ENCODE results near the gene KIF16B. TPM values are rescaled to one million over a fixed set of nuclear protein-coding genes. Genes with fewer than 3 reads are reported as not detected.

The KIF16B gene
- total and polyA plus RNA-seq, 2 of the 8 experiments (the other 6 are each of a cell fraction or from before 2014, with no cell fraction given) = 3.0 to 9.2 TPM

DNA sequence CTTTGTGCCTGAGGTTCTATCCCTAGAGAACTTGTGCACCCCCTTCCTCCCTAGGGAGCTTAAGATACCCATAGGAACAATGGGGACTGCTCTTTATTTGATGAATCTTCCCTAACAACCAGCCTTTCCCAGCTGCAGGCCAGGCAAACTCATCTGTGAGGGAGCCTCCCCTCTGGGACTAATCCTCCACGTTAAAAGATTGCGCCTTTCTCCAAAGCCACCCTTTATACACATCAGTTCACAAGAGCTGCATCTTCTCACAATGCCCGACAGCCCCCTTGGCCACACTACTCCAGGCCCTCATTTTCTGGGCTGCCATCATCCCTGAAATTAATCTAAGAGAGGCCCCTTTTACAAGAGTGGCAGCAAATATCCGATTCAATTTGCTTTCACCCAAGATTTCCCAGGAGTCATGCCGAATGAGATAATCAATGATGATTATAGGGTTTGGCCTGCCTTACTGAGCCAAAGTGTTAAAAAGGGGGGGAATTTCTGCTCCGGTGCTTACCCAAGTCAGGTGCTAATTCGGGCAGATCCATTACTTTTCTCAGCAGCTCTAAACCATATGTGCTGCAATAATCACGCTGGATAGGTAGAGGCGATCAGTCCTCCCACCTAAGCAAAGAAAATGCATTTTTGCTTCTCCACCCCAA, 336.5 kb downstream of the KIF16B start (continued):
- no peak for TF ChIP-seq SIX5 (IDR thresholded peaks at IDR 0.05; ENCODE audit: low read depth, low read length)
- TF ChIP-seq POLR2A (IDR thresholded peaks at IDR 0.05; ENCODE audit: control extremely low read depth in 1 of 2, low read depth in 2 of 2, low read length in 2 of 2) = no peak
- TF ChIP-seq BACH1 (IDR thresholded peaks at IDR 0.05; ENCODE audit: low read length) = no peak
- no peak for TF ChIP-seq SP2 (IDR thresholded peaks at IDR 0.05; ENCODE audit: low read length)

Data from H1 (cell line).